Right lobe of liver (tissue), 6 donors: ENCODE data around the gene MATN1. TPM values are rescaled to one million over a fixed set of nuclear protein-coding genes. Genes with fewer than 3 reads are reported as not detected.

Source experiments
- ATAC-seq, 4 donors: fragments of 200-7000 bp; cut with Tn5 transposase; one replicate each; pipeline ENCODE4 v1.9.1; 2020; ENCODE audit warnings: mild to moderate bottlenecking in 4 of 4, moderate library complexity in 4 of 4
- DNase-seq, 3 donors: peaks; one replicate each; pipeline ENCODE4 v3.0.0-alpha.2; 2020
- H3K27ac ChIP-seq, 3 donors: fragments of 200-600 bp; one replicate each; pipeline ENCODE4 v1.8.0; 2022
- H3K27me3 ChIP-seq, 2 donors: fragments of 200-600 bp; one replicate each; pipeline ENCODE4 v1.8.0; 2022
- H3K36me3 ChIP-seq, 4 donors: fragments of 200-600 bp; sonication (generic) in 1 of 4; one replicate each; pipeline versions ENCODE4 v1.5.1 to v1.8.0; 2017 to 2022; ENCODE audit warnings: control low read depth in 1 of 4
- H3K4me1 ChIP-seq, 4 donors: fragments of 200-600 bp; sonication (generic) in 1 of 4; one replicate each; pipeline versions ENCODE4 v1.5.1 to v1.8.0; 2017 to 2022; ENCODE audit warnings: control low read depth in 1 of 4
- H3K4me3 ChIP-seq, 3 donors: fragments of 200-600 bp; one replicate each; pipeline ENCODE4 v1.8.0; 2022
- H3K9me3 ChIP-seq, 4 donors: fragments of 200-600 bp; sonication (generic) in 1 of 4; one replicate each; pipeline versions ENCODE4 v1.5.1 to v1.8.0; 2017 to 2022; ENCODE audit warnings: control low read depth in 1 of 4
- CTCF ChIP-seq, 4 donors: fragments of 200-600 bp in 3 of 4; fragments of 450-650 bp in 1 of 4; IDR thresholded peaks; one replicate each; pipeline versions ENCODE4 v1.5.1 to v1.8.0; 2016 to 2022; ENCODE audit warnings: antibody characterized with exemption in 4 of 4, mild to moderate bottlenecking in 2 of 4
- POLR2A ChIP-seq: fragments of 450-650 bp; IDR thresholded peaks from one replicate; pipeline ENCODE4 v1.6.1; 2017; ENCODE audit warnings: antibody characterized with exemption, mild to moderate bottlenecking
- WGBS: methylation state at CpG from one replicate; pipeline ENCODE4 v1.1.6; 2018; ENCODE audit warnings: low coverage, low lambda C conversion rate; ENCODE audit not compliant: insufficient coverage; ENCODE audit errors: missing lambda C conversion rate; 5-methylcytosine and 5-hydroxymethylcytosine counted together
- intact Hi-C, 2 donors: fragments of 100-400 bp; cut with DNase I; formaldehyde crosslinking; loops; one replicate each; pipeline versions ENCODE4 v1.11.2 to v1.14.1; 2022
- total RNA-seq, 6 experiments: library from RNA; depleted of rRNA in 2 of 6; stranded (reverse); fragments of >200 nt in 2 of 6; fragmentation: NEBNext Ultra II Directional in 3 of 6; extraction: Animal tissue kit (Norgen Biotek cat#: 25700) in 3 of 6; gene quantifications; one replicate each; pipeline versions ENCODE4 v1.1.0 to v1.2.4, GENCODE V29; 2016 to 2023
- donor health status: DM: no; HTN: yes; CAD: no.
- donor health status: DM: no; HTN: no; CAD: no.
- donor health status: DM: no; HTN: no; CAD: no.
- donor health status: DM: no; HTN: yes; CAD: no.
- donor health status: DM: no; HTN: yes; CAD: no.

The MATN1 gene
- total RNA-seq, 6 experiments from 2014 or later, result not detected

DNA sequence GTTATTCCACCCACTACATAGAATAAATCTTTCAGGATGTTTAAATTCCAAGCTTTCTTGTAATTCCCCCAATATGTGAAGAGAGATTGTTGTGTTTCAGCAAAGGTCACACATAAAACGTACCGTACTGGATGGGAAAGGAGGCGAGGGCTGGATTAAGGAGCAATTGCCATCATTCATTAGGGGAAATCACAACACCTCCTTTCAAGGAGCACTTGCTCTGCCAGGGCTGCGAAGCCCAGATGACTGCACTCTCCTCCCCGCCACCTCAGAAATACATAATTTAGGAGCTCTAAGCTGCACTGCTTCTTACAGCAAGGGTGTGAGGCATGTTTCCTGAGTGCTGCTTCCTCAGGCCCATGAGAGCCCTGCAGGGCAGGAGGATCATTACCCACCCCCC lies 29.6 kb downstream of the MATN1 start:
- H3K9me3 ChIP-seq, result no peaks in the 10 kb centered on the region
- ATAC-seq, result no peak
- 33% methylated on average over 5 of the region's 5 CpGs for WGBS
- H3K4me3 ChIP-seq, result no peak overlapping the region
- no peak for DNase-seq
- no peaks in the 10 kb centered on the region for H3K36me3 ChIP-seq
- TF ChIP-seq POLR2A (no peak), CTCF (IDR thresholded peaks at IDR 0.05) (no peak)
- H3K27ac ChIP-seq, result no peak overlapping the region
- H3K27me3 ChIP-seq, result no peaks in the 10 kb centered on the region
- H3K4me1 ChIP-seq, result no peaks in the 10 kb centered on the region
- intact Hi-C loops, result loop anchor here in 1 of 2 donors (10.0 kb wide), 1 partner anchor 889 kb away; no protein-coding TSS in a partner anchor

DNA sequence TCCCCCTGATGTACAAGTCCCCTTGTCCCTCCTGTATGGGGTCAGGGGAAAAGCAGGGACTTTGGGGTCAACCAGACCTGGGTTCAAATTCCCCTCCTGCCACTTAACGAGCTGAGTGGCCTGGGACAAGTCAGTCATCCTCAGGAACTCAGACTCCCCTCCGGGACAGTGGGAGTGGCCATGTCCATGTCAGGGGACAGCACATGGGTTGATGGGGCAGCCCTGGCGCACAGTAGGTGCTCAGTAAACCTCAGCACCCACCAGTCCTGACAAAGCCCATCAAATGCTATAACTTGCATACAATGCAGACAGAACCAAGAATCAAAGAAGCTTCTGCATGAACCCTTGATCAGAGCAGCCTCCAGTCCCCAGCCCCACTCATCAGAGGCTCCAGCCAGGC lies 30.0 kb downstream of the MATN1 start:
- no peak for TF ChIP-seq POLR2A
- no peak for TF ChIP-seq CTCF (IDR thresholded peaks at IDR 0.05)
- no peak overlapping the region for H3K27ac ChIP-seq
- H3K27me3 ChIP-seq, result no peaks in the 10 kb centered on the region
- H3K4me1 ChIP-seq, result no peaks in the 10 kb centered on the region
- no peak overlapping the region for H3K4me3 ChIP-seq
- peak in 1 of 3 donors; percentile 23 for DNase-seq
- WGBS, result no CpG with 5 or more reads among the region's 3 CpGs
- no peaks in the 10 kb centered on the region for H3K9me3 ChIP-seq
- intact Hi-C loops, result loop anchor here in 1 of 2 donors (10.0 kb wide), 1 partner anchor 889 kb away; no protein-coding TSS in a partner anchor
- ATAC-seq, result no peak
- no peaks in the 10 kb centered on the region for H3K36me3 ChIP-seq

- no peaks in the 10 kb centered on the region for H3K27me3 ChIP-seq
- intact Hi-C loops, result loop anchor here in 1 of 2 donors (10.0 kb wide), 1 partner anchor 888 kb away; no protein-coding TSS in a partner anchor
- DNase-seq (peak in 1 of 3 donors; percentile 18), ATAC-seq (no peak)
- no peaks in the 10 kb centered on the region for H3K4me1 ChIP-seq
- no peaks in the 10 kb centered on the region for H3K9me3 ChIP-seq
- no peak overlapping the region for H3K27ac ChIP-seq
- TF ChIP-seq POLR2A, result no peak
- no peak for TF ChIP-seq CTCF (IDR thresholded peaks at IDR 0.05)
- H3K36me3 ChIP-seq, result no peaks in the 10 kb centered on the region
- WGBS, result 18% methylated on average over 4 of the region's 7 CpGs
- no peak overlapping the region for H3K4me3 ChIP-seq
Measured at GRCh38 chr1:30692948-30693301, 30.5 kb downstream of the MATN1 start.

GRCh38 chr1:30692201-30692947 lies 31.0 kb downstream of the MATN1 start:
- WGBS, result 50% methylated on average over 4 of the region's 7 CpGs
- DNase-seq (peak in 1 of 3 donors; percentile 13), ATAC-seq (no peak)
- no peaks in the 10 kb centered on the region for H3K27me3 ChIP-seq
- intact Hi-C loops, result loop anchor here in 1 of 2 donors (10.0 kb wide), 1 partner anchor 888 kb away; no protein-coding TSS in a partner anchor
- no peak overlapping the region for H3K27ac ChIP-seq
- H3K36me3 ChIP-seq, result no peaks in the 10 kb centered on the region
- no peaks in the 10 kb centered on the region for H3K9me3 ChIP-seq
- TF ChIP-seq POLR2A, result no peak
- TF ChIP-seq CTCF (IDR thresholded peaks at IDR 0.05), result no peak
- no peak overlapping the region for H3K4me3 ChIP-seq
- no peaks in the 10 kb centered on the region for H3K4me1 ChIP-seq
